Myometrial cell (primary cell): ENCODE data around the gene KRT82. TPM values are rescaled to one million over a fixed set of nuclear protein-coding genes. Genes with fewer than 3 reads are reported as not detected.

Source experiments
- total RNA-seq: library from RNA; depleted of rRNA; stranded (reverse); fragments of >200 nt; gene quantifications from 2 replicates; pipeline ENCODE4 v1.2.3, GENCODE V29; 2015

The KRT82 gene
- not detected in 2 replicates for total RNA-seq

GRCh38 chr12:52405922-52406385 lies at the start of gene KRT82:
Gene KRT82, minus strand, starts transcription at chr12:52406335. Its CDS starts 58 bp downstream, at chr12:52406277.

GRCh38 chr12:52452101-52452500 lies 46.0 kb upstream of the KRT82 start, which contains the start of gene KRT6B:
Gene KRT6B, minus strand, starts transcription at chr12:52452146. Its CDS starts 68 bp downstream, at chr12:52452078.

DNA sequence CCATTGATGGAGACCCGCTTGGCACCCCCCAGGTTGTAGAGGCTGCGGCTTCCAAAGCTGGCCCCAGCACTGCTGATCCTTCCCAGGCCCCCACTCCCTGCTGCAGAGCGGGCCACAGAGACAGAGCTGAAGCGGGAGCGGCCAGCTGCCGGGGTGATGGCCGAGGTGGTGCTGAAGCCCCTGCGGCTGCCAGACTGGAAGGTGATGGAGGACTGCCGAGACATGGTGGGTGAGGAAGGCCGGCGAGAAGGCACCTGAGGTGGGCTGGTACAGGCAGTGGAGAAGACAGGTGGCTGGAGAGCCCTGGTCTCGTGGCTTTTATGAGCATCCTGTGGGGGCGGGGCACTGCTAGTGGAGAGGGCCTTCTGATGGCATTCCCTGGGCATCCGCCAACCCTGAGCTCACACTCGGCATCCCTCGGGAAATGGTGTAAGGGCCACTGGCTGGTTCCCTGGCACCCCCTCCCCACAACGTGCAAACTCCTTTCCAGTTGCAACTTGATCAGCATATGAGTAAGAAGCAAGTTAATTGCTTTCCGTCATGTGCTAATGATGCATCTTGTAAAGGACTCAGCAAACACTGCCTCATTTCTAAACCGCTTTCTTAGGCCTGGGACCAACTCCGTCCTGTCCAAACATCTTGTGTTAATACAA lies 28.1 kb upstream of the KRT82 start, which contains the start of gene KRT75:
TSS of gene KRT75 (minus strand) at position 291 of the 653 bp plus-strand sequence. CDS start at position 224, 67 bp downstream.

DNA sequence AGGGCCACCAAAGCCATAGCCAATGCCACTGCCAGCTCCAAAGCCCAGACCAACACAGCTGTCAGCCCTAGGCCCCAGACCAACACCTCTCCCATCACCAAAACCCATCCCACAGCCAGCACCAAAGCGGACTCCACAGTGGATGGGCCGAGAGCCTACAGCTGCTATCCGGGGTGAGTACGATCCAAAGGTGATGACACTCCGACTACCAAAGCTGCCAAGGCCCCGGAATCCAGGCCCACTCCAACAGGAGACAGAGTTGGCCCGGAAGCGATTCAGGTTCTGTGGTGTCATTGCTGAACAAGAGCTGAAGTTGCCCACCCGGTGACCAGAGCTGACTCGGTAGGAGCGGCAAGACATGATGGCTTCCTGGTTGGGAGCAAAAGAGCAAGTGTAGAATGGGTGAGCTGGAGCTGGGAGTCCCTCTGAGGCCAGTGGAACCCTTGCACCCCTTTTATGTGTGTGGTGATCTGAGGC lies 20.9 kb downstream of the KRT82 start, which contains the start of gene KRT84:
TSS of gene KRT84 (minus strand) at position 427 of the 477 bp plus-strand sequence. CDS start at position 360, 67 bp downstream.

DNA sequence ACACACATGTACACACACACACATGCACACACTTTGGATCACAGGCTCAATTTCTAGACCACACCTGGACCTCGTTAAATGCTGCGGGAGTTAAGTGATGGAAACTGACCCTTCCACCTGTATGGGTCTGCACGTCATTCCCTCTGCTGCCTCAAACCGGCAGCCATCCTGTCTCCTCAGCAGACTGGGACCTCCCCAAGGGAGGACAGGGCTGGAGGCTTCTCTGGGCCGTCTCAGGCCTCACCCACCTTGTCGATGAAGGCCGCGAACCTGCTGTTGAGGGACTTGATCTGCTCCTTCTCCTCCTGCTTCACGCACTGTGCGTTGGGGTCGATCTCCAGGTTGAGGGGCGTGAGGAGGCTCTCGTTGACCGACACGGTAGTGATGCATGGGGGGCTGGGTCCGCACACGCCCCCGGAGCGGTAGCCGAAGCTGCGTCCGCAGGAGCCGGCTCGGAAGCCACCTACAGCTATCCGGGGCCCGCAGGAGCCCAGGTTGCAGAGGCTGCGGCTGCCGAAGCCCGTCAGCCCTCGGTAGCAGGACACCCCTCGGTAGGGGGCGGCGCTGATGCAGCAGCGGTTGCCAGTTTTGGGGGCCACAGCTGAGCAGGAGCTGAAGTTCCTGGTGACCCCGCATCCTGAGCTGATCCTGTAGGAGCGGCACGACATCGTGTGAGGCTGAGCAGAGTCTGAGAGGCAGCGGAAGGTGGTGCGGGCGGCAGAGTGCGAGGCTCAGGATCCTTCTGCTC lies 39.2 kb downstream of the KRT82 start, which contains the start of gene KRT85:
TSS of gene KRT85 (minus strand) at position 744 of the 748 bp plus-strand sequence. CDS start at position 668, 76 bp downstream.

Other genes starting within 250 kb of the KRT82 start
- gene KRT80, start 214.3 kb downstream of the KRT82 start, total RNA-seq = 0.53 TPM in 1 of 2 replicates, not detected in the other
- 0.58 and 1.2 TPM in 2 replicates for gene KRT7, start 173.1 kb downstream of the KRT82 start, total RNA-seq
- not detected in 2 replicates for gene KRT86, start 131.7 kb downstream of the KRT82 start, total RNA-seq
- gene KRT81, start 114.8 kb downstream of the KRT82 start, total RNA-seq = under 0.01 TPM in 1 of 2 replicates, not detected in the other
- not detected in 2 replicates for gene KRT83, start 84.9 kb downstream of the KRT82 start, total RNA-seq
- not detected in 2 replicates for gene KRT85, start 38.9 kb downstream of the KRT82 start, total RNA-seq
- not detected in 2 replicates for gene KRT84, start 20.7 kb downstream of the KRT82 start, total RNA-seq
- gene KRT75, start 28.0 kb upstream of the KRT82 start, total RNA-seq = not detected in 2 replicates
- not detected in 2 replicates for gene KRT6B, start 45.8 kb upstream of the KRT82 start, total RNA-seq
- not detected in 2 replicates for gene KRT6C, start 67.5 kb upstream of the KRT82 start, total RNA-seq
- not detected in 2 replicates for gene KRT6A, start 86.9 kb upstream of the KRT82 start, total RNA-seq
- gene KRT5, start 114.1 kb upstream of the KRT82 start, total RNA-seq = not detected in 2 replicates
- gene KRT71, start 146.8 kb upstream of the KRT82 start, total RNA-seq = not detected in 2 replicates
- gene KRT74, start 167.5 kb upstream of the KRT82 start, total RNA-seq = not detected in 2 replicates
- gene KRT72, start 195.1 kb upstream of the KRT82 start, total RNA-seq = not detected in 2 replicates
- not detected in 2 replicates for gene KRT73, start 212.2 kb upstream of the KRT82 start, total RNA-seq
- not detected in 2 replicates for gene KRT2, start 245.9 kb upstream of the KRT82 start, total RNA-seq